GM18867 (cell line): ENCODE data around the gene NR3C1.

Source experiments
- ATAC-seq: cut with Tn5 transposase; IDR thresholded peaks from one replicate; pipeline ENCODE4 v1.9.1; 2021; ENCODE audit warnings: mild to moderate bottlenecking, moderate library complexity; ENCODE audit not compliant: unreplicated experiment

The NR3C1 gene

GRCh38 chr5:143243103-143243502, 160.4 kb downstream of the NR3C1 start:
- no peak for ATAC-seq

DNA sequence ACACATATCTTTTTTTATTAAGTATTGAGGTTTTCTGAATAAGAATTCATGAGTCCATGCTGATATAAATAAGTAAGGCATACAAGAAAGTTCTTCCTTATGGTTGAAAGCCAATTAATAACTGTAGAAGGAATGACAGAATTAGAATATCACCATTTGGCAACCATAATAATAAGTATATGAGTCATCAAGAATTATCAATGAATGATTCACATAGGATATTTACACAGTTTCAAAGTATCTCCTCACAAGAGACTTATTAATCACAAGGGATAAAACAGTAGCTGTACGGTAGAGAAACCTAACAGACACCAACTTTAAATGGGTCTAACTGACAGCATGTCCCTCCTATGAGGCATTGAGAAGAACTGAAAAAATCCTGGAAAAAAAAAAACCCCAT, 161.6 kb downstream of the NR3C1 start:
- no peak for ATAC-seq

DNA sequence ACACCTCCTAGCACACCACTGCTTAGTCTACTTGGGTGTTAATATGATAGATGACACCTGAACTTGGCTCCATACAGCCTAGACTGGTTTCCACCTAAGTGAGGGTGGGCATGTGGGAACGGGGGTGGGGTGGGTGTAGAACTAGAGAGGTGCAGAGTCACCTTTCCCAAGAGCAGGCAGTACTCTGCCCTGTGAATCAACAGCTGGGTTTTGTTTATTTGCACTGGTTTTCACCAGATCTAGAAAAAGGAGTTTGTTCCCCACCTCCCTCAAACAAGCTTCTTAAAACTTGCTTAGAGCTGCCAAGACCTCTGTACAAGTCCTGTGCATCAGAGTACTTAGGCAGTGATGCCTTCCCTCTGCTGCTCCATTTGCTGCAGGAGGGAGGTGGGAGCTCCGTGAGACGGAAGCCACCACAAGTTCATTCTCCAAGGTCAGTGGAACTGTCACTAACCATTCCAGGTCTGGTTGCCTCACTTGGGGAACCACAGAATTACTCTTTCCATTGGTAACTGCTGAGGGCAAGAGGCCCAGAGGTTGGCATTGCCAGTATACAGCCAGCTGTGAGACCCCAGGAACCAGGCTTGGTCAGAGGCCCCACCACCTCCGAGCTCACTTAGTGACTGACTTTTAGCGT, 163.5 kb downstream of the NR3C1 start:
- ATAC-seq, result no peak

GRCh38 chr5:143238620-143239019, 164.9 kb downstream of the NR3C1 start:
- ATAC-seq, result no peak

- ATAC-seq, result no peak
Measured at GRCh38 chr5:143237664-143238063, 165.8 kb downstream of the NR3C1 start.

DNA sequence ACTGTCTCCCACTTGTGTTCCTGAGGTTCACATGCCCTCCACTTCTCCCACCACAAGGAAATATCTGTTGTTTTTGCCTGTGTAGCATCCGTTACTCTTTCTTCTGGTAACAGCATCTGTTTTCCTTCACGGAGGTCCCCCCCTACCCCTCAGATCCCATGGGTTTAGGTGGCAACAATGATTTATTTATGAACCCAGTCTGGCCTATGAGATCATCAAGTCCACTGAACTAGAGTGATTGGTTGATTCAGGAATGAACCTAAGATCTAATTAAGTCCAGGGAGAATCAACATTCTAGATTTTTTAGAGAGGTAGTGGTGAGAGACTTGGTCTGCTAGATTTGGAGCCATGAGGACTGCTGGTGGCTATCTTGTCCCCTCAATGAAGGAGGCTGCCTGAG, 166.8 kb downstream of the NR3C1 start:
- ATAC-seq, result no peak

- no peak for ATAC-seq
Measured at GRCh38 chr5:143235423-143235822, 168.1 kb downstream of the NR3C1 start.

DNA sequence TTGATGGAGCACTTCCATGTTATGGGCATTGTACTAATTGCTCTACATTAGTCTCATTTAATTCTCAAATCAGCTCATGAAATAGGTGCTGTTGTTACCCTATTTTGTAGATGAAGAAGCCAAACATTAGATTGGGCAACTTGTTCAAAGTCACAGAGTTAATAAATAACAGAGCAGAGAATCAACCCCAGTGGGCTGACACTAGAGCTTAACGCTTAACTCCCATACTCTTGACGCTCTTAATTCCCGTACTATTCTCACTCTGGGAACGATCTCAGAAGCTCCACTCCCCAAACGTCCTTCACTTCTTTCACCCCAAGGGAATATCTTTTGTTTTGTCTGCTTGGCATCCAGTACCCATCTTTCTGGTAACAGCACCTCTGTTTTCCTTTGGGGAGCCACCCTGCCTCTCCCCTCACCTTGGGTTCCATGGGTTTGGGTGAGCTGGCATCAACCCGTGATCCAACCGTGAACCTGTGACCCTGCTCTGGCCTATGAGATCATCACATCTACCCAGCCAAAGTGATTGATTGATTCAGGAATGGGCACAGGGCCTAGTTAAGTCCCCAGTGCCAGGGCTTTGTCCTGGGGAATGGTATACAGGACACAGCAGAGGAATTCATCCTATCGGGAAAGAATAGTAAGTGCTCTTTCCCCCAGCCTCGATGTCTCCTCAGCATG, 169.2 kb downstream of the NR3C1 start:
- no peak for ATAC-seq

DNA sequence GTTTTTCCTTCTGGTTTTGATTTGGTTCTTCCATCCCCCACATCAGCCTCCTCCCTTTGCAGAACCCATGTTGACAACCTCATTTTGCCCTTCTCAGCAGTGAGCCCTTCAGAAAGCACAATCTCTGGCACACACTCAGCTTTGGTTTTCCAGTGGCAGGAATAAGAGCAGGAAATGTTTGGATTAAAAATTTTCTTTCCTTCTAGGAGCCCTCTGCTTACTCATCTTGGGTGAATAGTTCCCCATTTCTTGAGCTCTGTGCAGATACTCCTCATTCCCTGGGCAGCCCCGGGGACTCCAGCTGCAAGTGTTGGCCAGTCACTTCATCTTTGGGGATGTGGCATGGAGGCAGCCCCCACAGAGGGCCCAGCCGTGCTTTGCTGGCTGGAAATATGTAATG, 170.5 kb downstream of the NR3C1 start:
- ATAC-seq, result no peak

DNA sequence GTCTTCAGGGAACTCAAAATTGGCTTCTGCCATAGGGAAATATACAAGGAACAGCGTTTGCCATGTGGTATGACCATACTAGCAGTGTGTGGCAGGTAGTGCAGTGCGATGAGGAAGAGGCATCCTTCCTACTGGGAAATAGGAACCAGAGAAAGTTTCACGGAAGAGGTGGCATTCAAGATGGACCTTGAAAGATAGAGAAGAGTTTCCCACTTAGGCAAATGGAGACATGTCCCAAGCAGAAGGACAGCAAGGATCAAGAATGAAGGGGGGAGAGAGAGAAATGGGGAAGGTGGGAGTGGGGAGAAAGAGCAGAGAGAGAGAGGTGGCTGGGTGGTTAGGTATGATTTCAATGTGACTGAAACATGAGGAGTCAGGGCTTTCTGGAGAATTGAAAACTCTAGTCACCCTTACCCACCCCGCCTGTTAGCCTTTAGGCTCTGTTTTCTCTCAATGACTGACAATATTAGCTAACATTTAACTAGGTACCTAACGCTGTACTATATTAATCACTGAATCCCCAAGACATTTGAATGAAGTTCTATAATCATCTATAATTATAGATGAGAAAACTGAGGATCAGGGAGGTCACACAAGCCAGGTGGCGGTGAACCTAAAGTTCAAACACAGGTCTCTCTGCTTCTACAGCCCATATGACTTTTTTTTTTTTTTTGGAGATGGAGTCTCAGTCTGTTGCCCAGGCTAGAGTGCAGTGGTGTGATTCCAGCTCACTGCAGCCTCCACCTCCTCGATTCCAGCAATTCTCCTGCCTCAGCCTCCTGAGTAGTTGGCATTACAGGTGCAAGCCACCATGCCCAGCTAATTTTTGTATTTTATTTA, 171.3 kb downstream of the NR3C1 start:
- no peak for ATAC-seq

GRCh38 chr5:143231416-143231815, 172.1 kb downstream of the NR3C1 start:
- no peak for ATAC-seq

- no peak for ATAC-seq
Measured at GRCh38 chr5:143230676-143230996, 172.8 kb downstream of the NR3C1 start.

DNA sequence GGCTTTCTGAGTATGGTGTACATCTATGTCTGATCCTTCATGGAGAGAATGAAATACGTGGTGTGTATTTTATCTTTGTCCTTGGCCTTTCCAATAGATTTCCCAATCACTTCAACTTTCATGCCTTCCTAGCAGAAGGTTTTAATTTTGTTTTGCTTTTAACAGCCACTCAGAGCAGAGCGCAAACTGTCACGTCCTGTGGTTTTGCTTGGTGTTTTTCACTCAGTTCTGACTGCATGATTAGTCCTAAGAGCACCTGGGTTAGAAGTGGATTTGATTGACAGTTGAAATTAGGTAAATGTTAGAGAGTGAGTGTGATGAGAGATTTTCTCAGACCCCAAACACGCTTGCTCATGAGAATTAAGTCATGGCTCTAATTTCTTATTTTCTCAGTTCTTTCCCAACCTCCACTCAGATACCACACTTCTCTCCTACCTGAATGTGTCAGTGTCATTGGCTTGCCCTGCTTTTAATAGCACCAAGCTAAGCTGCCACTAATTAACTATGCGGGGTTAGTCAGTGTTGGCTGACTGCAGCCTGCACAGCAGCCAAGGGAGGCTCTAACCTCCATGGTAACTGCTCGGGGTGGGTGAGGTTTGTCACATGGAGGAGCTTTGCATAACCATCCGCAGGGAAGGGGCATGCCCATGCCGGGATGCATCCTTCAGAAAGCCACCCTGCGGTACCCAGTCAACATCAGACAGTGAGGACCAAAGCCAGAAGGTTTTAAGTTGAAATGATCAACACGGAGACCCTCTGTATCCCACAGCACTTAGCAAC, 173.4 kb downstream of the NR3C1 start:
- ATAC-seq, result peak; percentile 93

DNA sequence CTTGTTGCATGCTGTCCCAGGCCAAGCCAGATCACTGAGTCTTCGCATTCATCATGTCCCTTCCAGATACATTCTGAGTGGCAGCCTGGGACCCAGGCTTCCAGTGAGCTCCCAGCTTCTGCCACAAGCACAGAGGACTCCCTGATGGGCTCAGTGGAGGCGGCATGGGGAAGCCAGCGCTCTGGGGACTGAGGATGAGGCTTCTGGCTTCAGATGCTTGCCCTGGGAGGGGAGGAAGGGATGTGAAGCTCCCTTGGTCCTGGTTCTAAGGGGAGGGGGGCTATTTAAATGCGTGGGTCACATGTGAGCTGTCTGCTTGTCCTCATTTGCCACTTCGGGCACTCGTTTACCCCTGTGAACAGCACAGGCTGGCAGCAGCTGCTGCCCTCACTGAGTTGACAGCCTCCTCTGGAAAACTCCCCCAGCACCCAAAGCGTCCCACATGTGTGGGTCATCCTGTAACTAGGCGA, 174.0 kb downstream of the NR3C1 start:
- ATAC-seq, result peak; percentile 40

DNA sequence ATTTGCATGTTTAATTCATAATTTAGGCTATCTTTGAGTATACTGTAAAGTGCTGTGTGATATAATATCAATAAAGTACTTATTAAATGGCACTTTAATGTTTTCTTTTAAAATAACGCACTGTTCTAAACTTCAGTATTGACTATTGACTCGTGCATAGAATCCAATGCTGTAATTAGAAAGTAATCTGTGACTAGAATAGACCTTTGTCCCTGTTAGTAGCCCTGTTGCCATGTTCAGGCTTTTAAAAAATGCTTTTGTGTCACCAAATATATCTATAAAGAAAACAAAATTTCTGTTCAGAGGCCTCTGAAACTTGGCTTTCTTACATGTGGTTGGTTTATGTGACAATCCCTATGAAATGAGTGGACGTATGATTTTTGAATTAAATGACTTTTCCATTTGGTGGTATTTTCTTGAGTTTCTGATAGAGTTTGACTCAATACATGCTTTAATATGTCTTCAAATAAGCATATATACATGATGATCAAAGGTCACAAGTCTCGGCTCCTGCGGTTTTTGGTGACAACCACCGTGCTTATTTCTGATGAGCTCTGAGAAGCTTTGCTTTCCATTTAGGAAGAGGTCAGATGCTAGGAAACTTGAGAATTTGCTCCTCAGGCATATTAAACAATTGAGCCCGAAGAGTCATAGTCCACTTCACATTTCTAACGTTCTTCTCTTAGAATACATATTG, 174.7 kb downstream of the NR3C1 start:
- no peak for ATAC-seq
